HepG2 (cell line): ENCODE measurements around the gene PHF21B. TPM values are rescaled to one million over a fixed set of nuclear protein-coding genes. Genes with fewer than 3 reads are reported as not detected.

ENCODE experiments used
- ATAC-seq: fragments of 200-7000 bp; cut with Tn5 transposase; 3 replicates; pipeline ENCODE4 v1.9.1; 2020; ENCODE audit warnings: mild to moderate bottlenecking, moderate library complexity
- BruUV-seq: library from RNA; stranded (reverse); fragments of 400-500 nt; replicated peaks from 2 replicates; lab custom pipeline; 2021; lab: Mats Ljungman, UMichigan
- CTCF ChIA-PET: fragments of 300-600 bp; formaldehyde crosslinking; extraction: SDS; loops from one replicate; lab custom pipeline; 2021; ENCODE audit warnings: low total read pairs, inconsistent platforms, low intra/inter-chr PET ratio; lab: Yijun Ruan, JAX
- POLR2A ChIA-PET: fragments of 350-600 bp; sonication (Branson Sonifier 250); formaldehyde crosslinking; loops from one replicate; lab custom pipeline; 2020; ENCODE audit warnings: antibody characterized with exemption, inconsistent platforms; lab: Yijun Ruan, JAX
- DNase-seq: peaks from one replicate; pipeline ENCODE4 v3.0.0-alpha.2; 2015; ENCODE audit warnings: low spot score
- FAIRE-seq: peaks from 3 replicates; lab custom pipeline; 2011; peaks lifted over from hg19 to GRCh38; lab: Jason Lieb, UNC
- H2AFZ ChIP-seq: one replicate; pipeline ENCODE4 v1.6.1; 2011; ENCODE audit warnings: low read length, inconsistent platforms
- H3K27ac ChIP-seq: fragments of 300-600 bp; 3 replicates; pipeline ENCODE4 v1.8.0; 2011; ENCODE audit warnings: mixed run types, mild to moderate bottlenecking, mixed read lengths, low read length, inconsistent platforms; ENCODE audit not compliant: insufficient read depth; ENCODE audit errors: extremely low read length
- H3K27me3 ChIP-seq, 2 experiments: fragments of 200-600 bp in 1 of 2; 2 replicates in 1 of 2; 3 replicates in 1 of 2; pipeline versions ENCODE4 v1.6.0 to v1.8.0; 2011; ENCODE audit warnings: low read length in 2 of 2, mild to moderate bottlenecking in 2 of 2, moderate library complexity in 2 of 2, inconsistent platforms in 1 of 2; ENCODE audit not compliant: insufficient read depth in 2 of 2, control insufficient read depth in 1 of 2
- H3K36me3 ChIP-seq, 2 experiments: fragments of 200-600 bp in 1 of 2; replicated peaks in 1 of 2; 2 replicates in 1 of 2; 3 replicates in 1 of 2; pipeline versions ENCODE4 v1.5.1 to v1.8.0; 2011; ENCODE audit warnings: low read length in 2 of 2, inconsistent platforms in 1 of 2; ENCODE audit not compliant: insufficient read depth in 2 of 2, control insufficient read depth in 1 of 2
- H3K4me1 ChIP-seq: 2 replicates; pipeline ENCODE4 v1.5.1; 2012; ENCODE audit warnings: low read length, inconsistent platforms; ENCODE audit not compliant: insufficient read depth
- H3K4me2 ChIP-seq: 2 replicates; pipeline ENCODE4 v1.6.0; 2011; ENCODE audit warnings: low read depth, low read length, inconsistent platforms
- H3K4me3 ChIP-seq, 3 experiments: fragments of 200-600 bp in 1 of 3; sonication (generic), shearing (Covaris generic) in 1 of 3; replicated peaks in 1 of 3; 2 replicates each; pipeline ENCODE4 v1.5.1; 2011 to 2016; ENCODE audit warnings: low read length in 3 of 3, inconsistent platforms in 2 of 3, low read depth in 2 of 3, mild to moderate bottlenecking in 2 of 3, control low read depth in 1 of 3, mixed read lengths in 1 of 3; ENCODE audit not compliant: insufficient read depth in 1 of 3
- H3K79me2 ChIP-seq: one replicate; pipeline ENCODE4 v1.6.1; 2011; ENCODE audit warnings: low read length, inconsistent platforms; ENCODE audit not compliant: insufficient read depth
- H3K9ac ChIP-seq: 2 replicates; pipeline ENCODE4 v1.6.0; 2011; ENCODE audit warnings: mild to moderate bottlenecking, low read depth, low read length, inconsistent platforms; ENCODE audit not compliant: insufficient read depth
- H3K9me3 ChIP-seq: 2 replicates; pipeline ENCODE4 v1.5.1; 2012; ENCODE audit warnings: mild to moderate bottlenecking, low read length
- H4K20me1 ChIP-seq: 2 replicates; pipeline ENCODE4 v1.6.0; 2011; ENCODE audit warnings: inconsistent platforms, mild to moderate bottlenecking, low read length, moderate library complexity; ENCODE audit not compliant: insufficient read depth
- ATF1 ChIP-seq: IDR thresholded peaks from 2 replicates; pipeline ENCODE4 v1.6.1; 2016; ENCODE audit warnings: mild to moderate bottlenecking, control low read depth
- RARG ChIP-seq: sonication (generic); formaldehyde crosslinking; IDR thresholded peaks from 2 replicates; pipeline ENCODE4 v1.4.0; 2020; ENCODE audit warnings: low read depth, mild to moderate bottlenecking, missing genetic modification reagents
- TEAD2 ChIP-seq: sonication (generic); formaldehyde crosslinking; IDR thresholded peaks from 2 replicates; pipeline ENCODE4 v1.9.0; 2021; ENCODE audit warnings: missing genetic modification reagents
- ZBTB25 ChIP-seq: IDR thresholded peaks from 2 replicates; pipeline ENCODE4 v1.6.1; 2018; ENCODE audit warnings: missing genetic modification reagents
- ZNF503 ChIP-seq: sonication (generic); formaldehyde crosslinking; IDR thresholded peaks from 2 replicates; pipeline ENCODE4 v1.4.0; 2020; ENCODE audit warnings: missing genetic modification reagents
- WGBS: methylation state at CpG from one replicate; pipeline ENCODE4 v1.1.6; 2017; ENCODE audit warnings: low lambda C conversion rate; 5-methylcytosine and 5-hydroxymethylcytosine counted together
- in situ Hi-C: cut with HindIII; loops from 2 replicates; pipeline ENCODE4 v1.10.0; 2017; ENCODE audit warnings: low pct_unique_long_range_greater_than_20kb; ENCODE audit not compliant: extremely low pct_ligation_motif_present
- intact Hi-C: fragments of 100-400 bp; cut with micrococcal nuclease; formaldehyde crosslinking; loops from one replicate; pipeline ENCODE4 v1.10.0; 2022; ENCODE audit not compliant: unreplicated experiment
- polyA plus RNA-seq, 8 experiments: library from polyadenylated mRNA; depleted of rRNA in 3 of 8; stranded (reverse) in 7 of 8; unstranded in 1 of 8; fragments of >200 nt; fragmentation: Illumina TruSeq in 4 of 8; extraction: Trizol in 4 of 8; gene quantifications; 2 replicates each; pipeline versions ENCODE4 v1.2.1 to v1.2.3, GENCODE V29; 2011 to 2016; ENCODE audit warnings: low read depth in 4 of 8, missing spikeins in 1 of 8, mixed read lengths in 1 of 8; ENCODE audit not compliant: insufficient read depth in 1 of 8
- total RNA-seq, 5 experiments: library from RNA; depleted of rRNA; stranded (reverse); fragments of >200 nt; fragmentation: Illumina TruSeq; extraction: Trizol; gene quantifications; 2 replicates each; pipeline ENCODE4 v1.2.3, GENCODE V29; 2016; ENCODE audit warnings: low read depth in 1 of 5
- TF ChIP-seq, protein P1 (sequence below): sonication (generic); formaldehyde crosslinking; IDR thresholded peaks from 2 replicates; pipeline ENCODE4; 2020; ENCODE audit warnings: missing genetic modification reagents, mild to moderate bottlenecking, borderline replicate concordance
- TF ChIP-seq, protein P2 (sequence below), 2 experiments: sonication (generic) in 1 of 2; formaldehyde crosslinking in 1 of 2; IDR thresholded peaks; 2 replicates each; pipeline versions ENCODE4 v1.5.1 to v1.6.1; 2011 to 2020; ENCODE audit warnings: borderline replicate concordance in 1 of 2, low read depth in 1 of 2, low read length in 1 of 2, mild to moderate bottlenecking in 1 of 2, missing genetic modification reagents in 1 of 2, moderate library complexity in 1 of 2

Gene PHF21B
- total and polyA plus RNA-seq, 2 of the 13 experiments (the other 11 are each of a cell fraction or from before 2014, with no cell fraction given): not detected

GRCh38 chr22:44969817-44970216, 40.0 kb downstream of the PHF21B start:
- Histone ChIP-seq H2AFZ (no peak overlapping the region), H3K4me1 (no peaks in the 10 kb centered on the region), H3K79me2 (no peaks in the 10 kb centered on the region), H3K9me3 (no peaks in the 10 kb centered on the region), H3K27me3 (peaks cover 9 to 48% of the 10 kb centered on the region in 2 experiments; a peak in 4 of 5 replicates), H4K20me1 (no peaks in the 10 kb centered on the region), H3K27ac (no peak overlapping the region), H3K36me3 (no peaks in the 10 kb centered on the region), H3K4me3 (no peak overlapping the region), H3K9ac (no peak overlapping the region), H3K4me2 (no peak overlapping the region)
- ATAC-seq: no peak
- BruUV-seq: no TSS peak
- DNase-seq: no peak
- 31% methylated on average over 8 of the region's 9 CpGs for WGBS
- ChIA-PET CTCF (no interaction called here), POLR2A (no interaction called here)
- no peak for FAIRE-seq
- TF ChIP-seq TEAD2: no peak
- no peak for TF ChIP-seq ZNF503 (CRISPR knock-in tag)
- no peak for TF ChIP-seq RARG (CRISPR knock-in tag)
- TF ChIP-seq ATF1 (CRISPR knock-in tag): no peak
- TF ChIP-seq, protein P1, sequence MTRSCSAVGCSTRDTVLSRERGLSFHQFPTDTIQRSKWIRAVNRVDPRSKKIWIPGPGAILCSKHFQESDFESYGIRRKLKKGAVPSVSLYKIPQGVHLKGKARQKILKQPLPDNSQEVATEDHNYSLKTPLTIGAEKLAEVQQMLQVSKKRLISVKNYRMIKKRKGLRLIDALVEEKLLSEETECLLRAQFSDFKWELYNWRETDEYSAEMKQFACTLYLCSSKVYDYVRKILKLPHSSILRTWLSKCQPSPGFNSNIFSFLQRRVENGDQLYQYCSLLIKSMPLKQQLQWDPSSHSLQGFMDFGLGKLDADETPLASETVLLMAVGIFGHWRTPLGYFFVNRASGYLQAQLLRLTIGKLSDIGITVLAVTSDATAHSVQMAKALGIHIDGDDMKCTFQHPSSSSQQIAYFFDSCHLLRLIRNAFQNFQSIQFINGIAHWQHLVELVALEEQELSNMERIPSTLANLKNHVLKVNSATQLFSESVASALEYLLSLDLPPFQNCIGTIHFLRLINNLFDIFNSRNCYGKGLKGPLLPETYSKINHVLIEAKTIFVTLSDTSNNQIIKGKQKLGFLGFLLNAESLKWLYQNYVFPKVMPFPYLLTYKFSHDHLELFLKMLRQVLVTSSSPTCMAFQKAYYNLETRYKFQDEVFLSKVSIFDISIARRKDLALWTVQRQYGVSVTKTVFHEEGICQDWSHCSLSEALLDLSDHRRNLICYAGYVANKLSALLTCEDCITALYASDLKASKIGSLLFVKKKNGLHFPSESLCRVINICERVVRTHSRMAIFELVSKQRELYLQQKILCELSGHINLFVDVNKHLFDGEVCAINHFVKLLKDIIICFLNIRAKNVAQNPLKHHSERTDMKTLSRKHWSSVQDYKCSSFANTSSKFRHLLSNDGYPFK (CRISPR knock-in tag): no peak
- TF ChIP-seq, protein P2, sequence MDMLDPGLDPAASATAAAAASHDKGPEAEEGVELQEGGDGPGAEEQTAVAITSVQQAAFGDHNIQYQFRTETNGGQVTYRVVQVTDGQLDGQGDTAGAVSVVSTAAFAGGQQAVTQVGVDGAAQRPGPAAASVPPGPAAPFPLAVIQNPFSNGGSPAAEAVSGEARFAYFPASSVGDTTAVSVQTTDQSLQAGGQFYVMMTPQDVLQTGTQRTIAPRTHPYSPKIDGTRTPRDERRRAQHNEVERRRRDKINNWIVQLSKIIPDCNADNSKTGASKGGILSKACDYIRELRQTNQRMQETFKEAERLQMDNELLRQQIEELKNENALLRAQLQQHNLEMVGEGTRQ (IDR thresholded peaks at IDR 0.05; ENCODE audit: low read depth, low read length): no peak
- TF ChIP-seq, protein P2 (CRISPR knock-in tag; IDR thresholded peaks at IDR 0.05; ENCODE audit: borderline replicate concordance): no peak
- TF ChIP-seq ZBTB25: no peak
- in situ Hi-C loops: no loop called here
- intact Hi-C loops: no loop called here
